Mesodermal cell (in vitro differentiated cells): ENCODE data around the gene PPP1R13L.

ENCODE experiments used
- H3K27ac ChIP-seq: 2 replicates; pipeline ENCODE4 v1.7.0; 2013; ENCODE audit warnings: mild to moderate bottlenecking, low read depth, low read length, moderate library complexity; ENCODE audit not compliant: severe bottlenecking
- H3K36me3 ChIP-seq: 2 replicates; pipeline ENCODE4 v1.7.1; 2013; ENCODE audit warnings: mild to moderate bottlenecking, low read length, moderate library complexity; ENCODE audit not compliant: control insufficient read depth, insufficient read depth
- H3K4me1 ChIP-seq: one replicate; pipeline ENCODE4 v1.7.1; 2013; ENCODE audit warnings: mild to moderate bottlenecking, low read length; ENCODE audit not compliant: insufficient read depth, control insufficient read depth, poor library complexity, severe bottlenecking
- H3K4me3 ChIP-seq: 2 replicates; pipeline ENCODE4 v1.7.0; 2013; ENCODE audit warnings: low read length, control low read depth, mild to moderate bottlenecking; ENCODE audit not compliant: insufficient read depth, poor library complexity, severe bottlenecking; ENCODE audit errors: extremely low read depth
- H3K9me3 ChIP-seq: 2 replicates; pipeline ENCODE4 v1.7.1; 2013; ENCODE audit warnings: mild to moderate bottlenecking, low read length, moderate library complexity; ENCODE audit not compliant: control insufficient read depth
- WGBS, 2 experiments: methylation state at CpG; one replicate each; pipeline ENCODE4 v1.1.5; 2013; ENCODE audit warnings: missing lambda C conversion rate in 2 of 2; ENCODE audit not compliant: insufficient coverage in 2 of 2; 5-methylcytosine and 5-hydroxymethylcytosine counted together

Gene PPP1R13L

GRCh38 chr19:45362291-45362690 is 42.6 kb downstream of the PPP1R13L start:
- WGBS, 2 experiments: 90 to 91% methylated on average over 16 of the region's 16 CpGs
- Histone ChIP-seq H3K27ac (no peak overlapping the region), H3K4me3 (no peak overlapping the region), H3K4me1 (no peaks in the 10 kb centered on the region), H3K36me3 (peaks cover 77% of the 10 kb centered on the region), H3K9me3 (no peaks in the 10 kb centered on the region)

GRCh38 chr19:45361608-45362007 is 43.3 kb downstream of the PPP1R13L start:
- Histone ChIP-seq H3K4me3 (no peak overlapping the region), H3K27ac (no peak overlapping the region), H3K4me1 (no peaks in the 10 kb centered on the region), H3K36me3 (peaks cover 80% of the 10 kb centered on the region), H3K9me3 (no peaks in the 10 kb centered on the region)
- WGBS, 2 experiments: 96% methylated on average over 14 of the region's 14 CpGs

DNA sequence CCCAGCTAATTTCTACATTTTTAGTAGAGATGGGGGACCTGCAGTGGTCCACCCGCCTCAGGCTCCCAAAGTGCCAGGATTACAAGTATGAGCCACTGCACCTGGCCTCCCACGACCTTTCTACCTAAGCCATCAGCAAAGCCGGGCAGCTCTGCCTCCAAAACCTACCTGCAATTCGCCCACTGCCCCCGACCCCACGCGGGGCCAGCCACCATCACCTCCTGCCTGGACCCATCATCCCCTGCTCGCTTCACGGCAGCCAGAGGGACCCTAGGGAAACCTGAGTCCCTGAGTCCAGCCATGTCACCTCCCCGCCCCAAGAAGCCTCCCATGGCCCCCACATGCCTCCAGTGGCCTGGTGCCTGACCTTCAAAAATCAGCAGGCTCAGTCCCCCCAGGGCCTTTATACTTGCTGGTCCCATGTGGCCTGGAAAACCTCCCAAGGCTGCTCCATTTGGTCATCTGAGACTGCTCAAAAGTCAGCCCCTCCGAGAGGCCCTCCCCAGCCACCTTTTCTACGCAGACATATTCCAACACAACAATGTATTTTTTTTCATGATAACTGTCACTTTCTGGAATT is 46.6 kb downstream of the PPP1R13L start:
- no peaks in the 10 kb centered on the region for H3K4me1 ChIP-seq
- no peak overlapping the region for H3K4me3 ChIP-seq
- WGBS, 2 experiments: 94% methylated on average over 10 to 11 of the region's 12 CpGs
- H3K27ac ChIP-seq: no peak overlapping the region
- no peaks in the 10 kb centered on the region for H3K9me3 ChIP-seq
- H3K36me3 ChIP-seq: peaks cover 79% of the 10 kb centered on the region

DNA sequence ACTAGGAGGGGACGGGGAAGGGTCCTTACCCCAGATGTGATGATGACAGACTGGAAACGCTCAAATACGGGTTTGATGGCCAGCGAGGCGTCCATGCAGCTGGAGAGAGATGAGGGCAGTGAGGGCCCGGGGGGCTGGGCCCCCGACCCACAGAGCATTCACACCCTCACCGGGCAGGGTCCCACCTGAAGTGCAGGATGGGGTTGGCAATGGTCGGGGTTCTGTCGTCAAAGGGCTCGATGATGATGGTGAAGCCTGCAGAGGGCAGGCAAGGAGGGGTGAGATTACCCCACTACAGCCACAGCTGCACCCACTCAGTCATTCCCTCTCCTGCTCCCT is 47.5 kb downstream of the PPP1R13L start:
- Histone ChIP-seq H3K4me1 (no peaks in the 10 kb centered on the region), H3K36me3 (peaks cover 79% of the 10 kb centered on the region), H3K27ac (no peak overlapping the region), H3K9me3 (no peaks in the 10 kb centered on the region), H3K4me3 (no peak overlapping the region)
- WGBS, 2 experiments: 97 to 100% methylated on average over 5 to 6 of the region's 11 CpGs

GRCh38 chr19:45356760-45357444 is 48.0 kb downstream of the PPP1R13L start:
- H3K27ac ChIP-seq: no peak overlapping the region
- H3K4me1 ChIP-seq: no peaks in the 10 kb centered on the region
- H3K36me3 ChIP-seq: peaks cover 80% of the 10 kb centered on the region
- WGBS, 2 experiments: 97% methylated on average over 12 to 16 of the region's 20 CpGs
- H3K9me3 ChIP-seq: no peaks in the 10 kb centered on the region
- no peak overlapping the region for H3K4me3 ChIP-seq

DNA sequence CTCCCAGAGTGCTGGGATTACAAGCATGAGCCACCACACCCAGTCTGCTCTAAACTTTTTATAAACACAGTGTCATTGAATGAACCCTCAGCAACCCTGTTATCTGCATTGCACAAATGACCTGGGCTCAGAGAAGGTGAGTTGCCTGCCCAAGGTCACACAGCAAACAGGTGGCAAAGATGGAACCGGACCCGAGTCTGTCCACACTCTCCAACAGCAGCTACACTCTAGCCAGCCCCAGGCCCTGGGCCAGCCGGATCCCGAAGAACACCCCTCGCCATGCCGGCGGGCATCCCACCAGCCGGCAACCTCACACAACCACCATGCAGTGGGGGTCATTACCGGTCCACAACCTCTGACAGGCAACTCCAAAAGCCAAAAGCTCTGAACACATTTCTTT is 49.0 kb downstream of the PPP1R13L start:
- H3K36me3 ChIP-seq: peaks cover 81% of the 10 kb centered on the region
- H3K27ac ChIP-seq: no peak overlapping the region
- H3K9me3 ChIP-seq: no peaks in the 10 kb centered on the region
- H3K4me1 ChIP-seq: no peaks in the 10 kb centered on the region
- no peak overlapping the region for H3K4me3 ChIP-seq
- WGBS, 2 experiments: 97 to 98% methylated on average over 5 to 9 of the region's 9 CpGs

DNA sequence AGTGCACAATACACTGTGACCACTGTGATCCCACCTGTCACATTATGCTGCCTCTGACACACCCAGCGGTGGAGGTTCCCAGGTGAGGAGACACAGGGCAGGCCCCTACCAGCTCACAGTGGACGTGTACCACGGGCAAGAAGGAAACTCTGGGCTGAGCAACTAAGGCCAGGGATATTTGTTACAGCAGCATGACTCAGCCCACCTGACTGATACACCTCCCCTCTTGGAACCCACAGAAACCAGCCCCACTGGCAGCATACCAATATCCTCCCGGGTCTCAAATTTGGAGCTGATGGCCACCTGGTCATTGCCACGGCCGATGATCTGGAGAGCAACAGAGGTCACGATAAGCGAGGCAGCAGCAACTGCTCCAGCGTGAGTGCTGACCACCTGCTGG is 49.5 kb downstream of the PPP1R13L start:
- Histone ChIP-seq H3K27ac (no peak overlapping the region), H3K36me3 (peaks cover 85% of the 10 kb centered on the region), H3K4me3 (no peak overlapping the region), H3K4me1 (no peaks in the 10 kb centered on the region), H3K9me3 (no peaks in the 10 kb centered on the region)
- WGBS, 2 experiments: 91 to 97% methylated on average over 9 of the region's 9 CpGs

GRCh38 chr19:45354241-45354842 is 50.5 kb downstream of the PPP1R13L start:
- no peaks in the 10 kb centered on the region for H3K4me1 ChIP-seq
- peaks cover 83% of the 10 kb centered on the region for H3K36me3 ChIP-seq
- no peak overlapping the region for H3K4me3 ChIP-seq
- H3K27ac ChIP-seq: no peak overlapping the region
- 95 to 98% methylated on average over 6 to 7 of the region's 11 CpGs for WGBS, 2 experiments
- H3K9me3 ChIP-seq: no peaks in the 10 kb centered on the region

DNA sequence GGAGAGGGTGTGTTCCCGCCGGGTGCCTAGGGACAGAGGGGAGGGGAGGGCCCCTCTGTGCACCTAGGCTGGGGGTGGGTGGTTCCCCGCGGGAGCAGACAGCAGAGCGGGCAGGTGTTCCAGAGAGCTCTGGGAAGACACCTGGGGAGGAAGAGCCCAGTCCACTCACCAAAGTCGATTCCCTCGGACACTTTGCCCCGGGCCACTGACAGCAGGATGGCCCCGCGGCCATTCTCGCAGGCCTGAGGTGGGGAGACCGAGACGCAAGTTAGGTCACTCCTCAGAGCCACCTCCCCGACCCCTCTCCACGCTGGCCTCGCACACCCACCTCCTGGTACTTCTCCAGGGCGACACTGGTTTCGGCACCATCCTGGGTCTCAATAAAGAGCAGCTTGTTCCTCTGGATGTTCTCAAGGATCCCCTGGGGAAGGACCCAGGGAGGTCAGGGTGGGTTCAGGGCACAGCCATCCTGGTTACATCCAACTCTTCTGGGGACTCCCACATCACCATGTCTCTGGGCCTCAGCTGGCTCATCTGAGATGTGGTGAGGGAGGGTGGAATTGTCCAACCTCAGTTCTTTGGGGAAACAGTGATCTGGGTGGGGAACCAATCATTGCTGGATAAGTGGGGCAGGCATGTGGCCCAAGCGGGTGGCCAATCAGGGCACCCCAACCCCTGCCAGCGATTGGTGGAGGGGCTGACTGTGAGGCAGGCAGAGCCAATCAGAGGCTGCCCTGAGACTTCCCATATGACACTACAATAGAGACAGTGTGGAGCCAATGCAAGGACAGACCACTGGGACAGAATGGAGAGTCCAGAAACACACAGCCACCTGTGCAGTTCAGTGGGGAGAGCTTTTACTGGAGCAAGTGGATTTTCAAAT is 51.7 kb downstream of the PPP1R13L start:
- WGBS, 2 experiments: 94 to 95% methylated on average over 11 to 19 of the region's 20 CpGs

GRCh38 chr19:45352471-45352870 is 52.4 kb downstream of the PPP1R13L start:
- peaks cover 66% of the 10 kb centered on the region for H3K36me3 ChIP-seq
- 98 to 99% methylated on average over 9 to 20 of the region's 20 CpGs for whole genome bisulfite sequencing, 2 experiments
- no peaks in the 10 kb centered on the region for H3K4me1 ChIP-seq
- no peak overlapping the region for H3K4me3 ChIP-seq
- H3K9me3 ChIP-seq: no peaks in the 10 kb centered on the region
- no peak overlapping the region for H3K27ac ChIP-seq

More for the DNA sequence above, 51.7 kb downstream of the PPP1R13L start:
- Histone ChIP-seq H3K36me3 (peaks cover 73% of the 10 kb centered on the region), H3K4me1 (no peaks in the 10 kb centered on the region), H3K9me3 (no peaks in the 10 kb centered on the region), H3K4me3 (no peak overlapping the region), H3K27ac (no peak overlapping the region)
